Measurements from ENCODE around the gene IL19. TPM values are rescaled to one million over a fixed set of nuclear protein-coding genes. Genes with fewer than 3 reads are reported as not detected.

Gene IL19
- total and polyA plus RNA-seq, 8 donors: 3.1 to 25.9 TPM; not detected in 6

GRCh38 chr1:206867239-206867638 lies 96.7 kb downstream of the IL19 start:
- H3K9me3 ChIP-seq: peaks cover 0 to 1% (median 0%) of the 10 kb centered on the region in 4 donors
- intact Hi-C loops (cut with DNase I; ENCODE audit: low total_unique reads): no loop called here
- WGBS, 5 donors: 80 to 92% (median 91%) methylated on average over 1 of the region's 1 CpG
- H3K27ac ChIP-seq: no peak overlapping the region
- H3K36me3 ChIP-seq: no peaks in the 10 kb centered on the region
- no peak overlapping the region for H3K4me3 ChIP-seq
- no peaks in the 10 kb centered on the region for H3K27me3 ChIP-seq
- TF ChIP-seq POLR2A (IDR thresholded peaks at IDR 0.05) (no peak), POLR2AphosphoS5 (IDR thresholded peaks at IDR 0.05) (no peak)
- H3K4me1 ChIP-seq: peaks cover 0 to 9% (median 4%) of the 10 kb centered on the region in 4 donors
- DNase-seq: no peak

- no peak for TF ChIP-seq POLR2A (IDR thresholded peaks at IDR 0.05)
- no peak for TF ChIP-seq POLR2AphosphoS5 (IDR thresholded peaks at IDR 0.05)
- no peak for TF ChIP-seq EP300 (IDR thresholded peaks at IDR 0.05)
- no peak for TF ChIP-seq CTCF (IDR thresholded peaks at IDR 0.05)
- no peak for DNase-seq
- Histone ChIP-seq H3K4me3 (no peak overlapping the region), H3K27me3 (no peaks in the 10 kb centered on the region), H3K36me3 (no peaks in the 10 kb centered on the region), H3K9me3 (peaks cover 0 to 6% (median 0%) of the 10 kb centered on the region in 4 donors), H3K4me1 (peaks cover 0 to 9% (median 4%) of the 10 kb centered on the region in 4 donors), H3K27ac (no peak overlapping the region)
- intact Hi-C loops (cut with DNase I; ENCODE audit: low total_unique reads): no loop called here
Measured at GRCh38 chr1:206867716-206868115, 97.1 kb downstream of the IL19 start.

- no peak overlapping the region for H3K4me3 ChIP-seq
- TF ChIP-seq POLR2A (IDR thresholded peaks at IDR 0.05) (no peak), EP300 (IDR thresholded peaks at IDR 0.05) (no peak), CTCF (IDR thresholded peaks at IDR 0.05) (no peak), POLR2AphosphoS5 (IDR thresholded peaks at IDR 0.05) (no peak)
- H3K27ac ChIP-seq: no peak overlapping the region
- peaks cover 0 to 9% (median 4%) of the 10 kb centered on the region in 4 donors for H3K4me1 ChIP-seq
- WGBS, 5 donors: 31 to 52% (median 36%) methylated on average over 1 of the region's 1 CpG
- no peaks in the 10 kb centered on the region for H3K36me3 ChIP-seq
- peaks cover 0 to 8% (median 0%) of the 10 kb centered on the region in 4 donors for H3K9me3 ChIP-seq
- intact Hi-C loops (cut with DNase I; ENCODE audit: low total_unique reads): no loop called here
- H3K27me3 ChIP-seq: no peaks in the 10 kb centered on the region
- DNase-seq: no peak
Measured at GRCh38 chr1:206868264-206868663, 97.7 kb downstream of the IL19 start.

GRCh38 chr1:206872139-206872538 lies 101.6 kb downstream of the IL19 start:
- Histone ChIP-seq H3K4me1 (no peaks in the 10 kb centered on the region), H3K27me3 (no peaks in the 10 kb centered on the region), H3K4me3 (no peak overlapping the region), H3K9me3 (peaks cover 0 to 15% (median 11%) of the 10 kb centered on the region in 4 donors), H3K36me3 (no peaks in the 10 kb centered on the region), H3K27ac (no peak overlapping the region)
- DNase-seq: no peak
- TF ChIP-seq EP300 (IDR thresholded peaks at IDR 0.05) (no peak), CTCF (IDR thresholded peaks at IDR 0.05) (no peak), POLR2AphosphoS5 (IDR thresholded peaks at IDR 0.05) (no peak), POLR2A (IDR thresholded peaks at IDR 0.05) (no peak)
- WGBS, 5 donors: 72 to 87% (median 78%) methylated on average over 3 of the region's 3 CpGs
- intact Hi-C loops (cut with DNase I; ENCODE audit: low total_unique reads): no loop called here

- no peak overlapping the region for H3K4me3 ChIP-seq
- no peaks in the 10 kb centered on the region for H3K27me3 ChIP-seq
- no peak for TF ChIP-seq POLR2A (IDR thresholded peaks at IDR 0.05)
- TF ChIP-seq EP300 (IDR thresholded peaks at IDR 0.05): no peak
- no peak for TF ChIP-seq CTCF (IDR thresholded peaks at IDR 0.05)
- no peak for TF ChIP-seq POLR2AphosphoS5 (IDR thresholded peaks at IDR 0.05)
- DNase-seq: no peak
- H3K9me3 ChIP-seq: peaks cover 7 to 30% (median 23%) of the 10 kb centered on the region in 4 donors
- no peaks in the 10 kb centered on the region for H3K4me1 ChIP-seq
- H3K27ac ChIP-seq: no peak overlapping the region
- 72 to 92% (median 81%) methylated on average over 3 of the region's 3 CpGs for WGBS, 5 donors
- intact Hi-C loops (cut with DNase I; ENCODE audit: low total_unique reads): no loop called here
- H3K36me3 ChIP-seq: no peaks in the 10 kb centered on the region
Measured at GRCh38 chr1:206873603-206874188, 103.1 kb downstream of the IL19 start.

Measured in stomach (tissue), 9 donors.